Smooth muscle cell (in vitro differentiated cells): ENCODE results near the gene DCUN1D3. TPM values are rescaled to one million over a fixed set of nuclear protein-coding genes. Genes with fewer than 3 reads are reported as not detected.

ENCODE experiments used
- DNase-seq: peaks from one replicate; lab custom pipeline; 2025; ENCODE audit not compliant: unreplicated experiment; lab: John Stamatoyannopoulos, UW
- H2AFZ ChIP-seq: fragments of 200-600 bp; sonication (generic); 2 replicates; pipeline ENCODE4 v1.6.0; 2016; ENCODE audit warnings: antibody characterized with exemption, low read depth, mild to moderate bottlenecking
- H3F3A ChIP-seq: fragments of 200-600 bp; sonication (generic); 2 replicates; pipeline ENCODE4 v1.6.0; 2017; ENCODE audit warnings: antibody characterized with exemption, low read depth
- H3K27ac ChIP-seq: fragments of 200-600 bp; sonication (generic); 2 replicates; pipeline ENCODE4 v1.5.1; 2016; ENCODE audit warnings: low read depth, mild to moderate bottlenecking
- H3K27me3 ChIP-seq: fragments of 200-600 bp; sonication (generic); 2 replicates; pipeline ENCODE4 v1.6.1; 2016; ENCODE audit warnings: low read depth, mild to moderate bottlenecking
- H3K36me3 ChIP-seq: fragments of 200-600 bp; sonication (generic); 2 replicates; pipeline ENCODE4 v1.5.1; 2016; ENCODE audit warnings: low read depth
- H3K4me1 ChIP-seq: fragments of 200-600 bp; sonication (generic); 2 replicates; pipeline ENCODE4 v1.5.1; 2016; ENCODE audit warnings: low read depth
- H3K4me2 ChIP-seq: fragments of 200-600 bp; sonication (generic); 2 replicates; pipeline ENCODE4 v1.6.0; 2016; ENCODE audit warnings: mild to moderate bottlenecking
- H3K4me3 ChIP-seq: fragments of 200-600 bp; sonication (generic); 2 replicates; pipeline ENCODE4 v1.5.1; 2016; ENCODE audit warnings: mild to moderate bottlenecking
- H3K79me2 ChIP-seq: fragments of 200-600 bp; sonication (generic); 2 replicates; pipeline ENCODE4 v1.6.0; 2016; ENCODE audit warnings: low read depth, mild to moderate bottlenecking
- H3K9ac ChIP-seq: fragments of 200-600 bp; sonication (generic); 2 replicates; pipeline ENCODE4 v1.6.0; 2016; ENCODE audit warnings: low read depth
- H3K9me3 ChIP-seq: fragments of 200-600 bp; sonication (generic); replicated peaks from 2 replicates; pipeline ENCODE4 v1.5.1; 2016; ENCODE audit warnings: low read depth
- H4K20me1 ChIP-seq: fragments of 200-600 bp; sonication (generic); 2 replicates; pipeline ENCODE4 v1.6.0; 2016; ENCODE audit warnings: low read depth
- WGBS: methylation state at CpG from one replicate; pipeline ENCODE4 v1.1.7; 2016; ENCODE audit warnings: low lambda C conversion rate; 5-methylcytosine and 5-hydroxymethylcytosine counted together
- polyA plus RNA-seq: library from polyadenylated mRNA; unstranded; fragments of >200 nt; fragmentation: Nextera tagmentation; extraction: Ambion mirVana; gene quantifications from 2 replicates; pipeline ENCODE4 v1.2.1, GENCODE V29; 2016
- total RNA-seq: library from RNA; depleted of rRNA; stranded (reverse); fragments of >200 nt; gene quantifications from 2 replicates; pipeline ENCODE4 v1.2.3, GENCODE V29; 2014
- TF ChIP-seq, protein P1 (sequence below): fragments of 200-600 bp; sonication (generic); IDR thresholded peaks from 2 replicates; pipeline ENCODE4 v1.5.1; 2017; ENCODE audit warnings: borderline replicate concordance, mild to moderate bottlenecking, antibody characterized with exemption; ENCODE audit not compliant: insufficient read depth, poor library complexity, severe bottlenecking

DCUN1D3 gene
- total and polyA plus RNA-seq, 2 experiments from 2014 or later = 12.6 to 37.8 TPM

DNA sequence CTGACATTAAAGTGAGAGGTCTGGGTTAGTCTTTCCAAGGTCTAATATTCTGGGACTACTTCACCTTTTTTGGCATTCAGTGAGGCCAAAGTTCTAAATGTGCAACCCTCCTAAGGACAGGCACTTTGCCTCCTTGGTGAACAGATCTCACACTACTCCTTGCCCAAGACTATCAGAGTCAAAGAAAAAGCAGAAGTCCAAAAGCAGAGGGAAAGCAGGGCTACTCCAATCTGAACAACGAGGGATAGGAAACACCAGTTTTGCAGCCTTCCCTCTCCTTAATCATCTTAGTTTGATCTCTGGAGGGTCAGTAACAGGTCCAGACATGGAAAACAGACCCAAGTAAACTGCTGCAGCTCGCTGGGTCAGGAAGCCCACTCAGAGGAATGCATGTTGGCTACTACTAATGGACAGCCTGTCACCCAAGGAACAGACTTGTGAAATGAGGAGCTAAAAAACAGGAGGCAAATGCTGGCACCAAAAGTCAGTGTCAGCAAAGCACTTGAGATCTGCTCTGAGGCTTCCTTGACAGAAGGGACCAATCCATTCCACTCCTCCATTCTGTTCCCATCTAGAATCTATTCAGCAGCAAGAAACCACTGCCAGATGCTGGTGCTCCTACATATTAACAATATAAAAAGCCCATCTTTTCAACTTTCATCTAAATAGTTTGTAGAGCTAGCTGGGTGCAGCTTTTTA lies 29.9 kb downstream of the DCUN1D3 start:
- Histone ChIP-seq H3K27ac (no peak overlapping the region), H3K4me3 (no peak overlapping the region), H3K4me2 (no peak overlapping the region), H3K4me1 (peaks cover 38% of the 10 kb centered on the region), H4K20me1 (peaks cover 89% of the 10 kb centered on the region), H3F3A (peaks cover 17% of the 10 kb centered on the region), H3K9ac (no peak overlapping the region), H3K36me3 (no peaks in the 10 kb centered on the region), H3K9me3 (no peaks in the 10 kb centered on the region), H2AFZ (no peak overlapping the region), H3K79me2 (peaks cover 79% of the 10 kb centered on the region), H3K27me3 (no peaks in the 10 kb centered on the region)
- TF ChIP-seq, protein P1, sequence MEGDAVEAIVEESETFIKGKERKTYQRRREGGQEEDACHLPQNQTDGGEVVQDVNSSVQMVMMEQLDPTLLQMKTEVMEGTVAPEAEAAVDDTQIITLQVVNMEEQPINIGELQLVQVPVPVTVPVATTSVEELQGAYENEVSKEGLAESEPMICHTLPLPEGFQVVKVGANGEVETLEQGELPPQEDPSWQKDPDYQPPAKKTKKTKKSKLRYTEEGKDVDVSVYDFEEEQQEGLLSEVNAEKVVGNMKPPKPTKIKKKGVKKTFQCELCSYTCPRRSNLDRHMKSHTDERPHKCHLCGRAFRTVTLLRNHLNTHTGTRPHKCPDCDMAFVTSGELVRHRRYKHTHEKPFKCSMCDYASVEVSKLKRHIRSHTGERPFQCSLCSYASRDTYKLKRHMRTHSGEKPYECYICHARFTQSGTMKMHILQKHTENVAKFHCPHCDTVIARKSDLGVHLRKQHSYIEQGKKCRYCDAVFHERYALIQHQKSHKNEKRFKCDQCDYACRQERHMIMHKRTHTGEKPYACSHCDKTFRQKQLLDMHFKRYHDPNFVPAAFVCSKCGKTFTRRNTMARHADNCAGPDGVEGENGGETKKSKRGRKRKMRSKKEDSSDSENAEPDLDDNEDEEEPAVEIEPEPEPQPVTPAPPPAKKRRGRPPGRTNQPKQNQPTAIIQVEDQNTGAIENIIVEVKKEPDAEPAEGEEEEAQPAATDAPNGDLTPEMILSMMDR = no peak
- WGBS = 48% methylated on average over 2 of the region's 2 CpGs
- no peak for DNase-seq

DNA sequence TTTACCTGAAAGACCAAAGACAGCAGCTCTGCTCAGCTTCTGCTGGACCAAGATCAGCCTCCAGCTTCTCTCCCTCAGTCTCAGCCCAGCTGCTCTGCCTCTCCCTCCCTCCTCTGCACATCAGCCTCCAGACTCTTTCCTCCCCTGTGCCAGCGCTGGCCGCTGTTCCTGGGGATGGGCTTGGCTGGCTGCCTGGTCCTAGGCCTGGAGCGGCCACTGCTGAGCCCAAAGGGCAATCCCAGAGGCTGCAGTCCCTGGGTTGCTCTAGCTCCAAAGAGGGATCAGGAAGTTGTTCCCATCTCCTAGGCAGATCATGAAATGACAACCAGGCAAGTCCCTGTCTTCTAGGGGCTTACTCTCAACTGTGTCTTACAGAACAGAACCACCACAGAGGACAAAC lies 31.3 kb downstream of the DCUN1D3 start:
- Histone ChIP-seq H3K27ac (peak overlapping the region; percentile 17), H3K9ac (no peak overlapping the region), H3K4me2 (no peak overlapping the region), H3K4me1 (peaks cover 45% of the 10 kb centered on the region), H4K20me1 (peaks cover 75% of the 10 kb centered on the region), H2AFZ (no peak overlapping the region), H3K79me2 (peaks cover 78% of the 10 kb centered on the region), H3K4me3 (no peak overlapping the region), H3F3A (peaks cover 27% of the 10 kb centered on the region), H3K36me3 (no peaks in the 10 kb centered on the region), H3K9me3 (no peaks in the 10 kb centered on the region), H3K27me3 (no peaks in the 10 kb centered on the region)
- 33% methylated on average over 3 of the region's 3 CpGs for WGBS
- TF ChIP-seq, protein P1 = no peak
- no peak for DNase-seq

DNA sequence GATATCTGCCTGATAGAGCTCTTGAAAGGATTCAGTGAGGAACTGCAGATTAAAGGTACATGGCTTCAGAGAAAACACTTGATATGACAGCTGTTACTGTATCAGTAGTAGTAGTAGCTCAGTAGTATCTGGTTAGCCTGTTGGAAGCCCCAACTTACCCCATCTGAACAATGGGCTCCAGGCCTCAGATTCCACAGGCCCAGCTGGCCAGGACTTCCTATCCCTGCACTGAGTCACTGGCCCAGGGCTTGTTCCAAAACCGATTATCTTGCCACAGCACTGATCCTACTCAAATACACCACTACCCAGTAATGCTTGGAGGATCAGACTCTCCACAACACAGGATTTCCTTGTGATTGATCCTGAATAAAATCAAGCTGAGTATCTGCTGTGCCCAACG lies 32.6 kb downstream of the DCUN1D3 start:
- TF ChIP-seq, protein P1 = no peak
- Histone ChIP-seq H4K20me1 (peaks cover 66% of the 10 kb centered on the region), H3K9ac (no peak overlapping the region), H3K36me3 (no peaks in the 10 kb centered on the region), H3K4me3 (no peak overlapping the region), H3K79me2 (peaks cover 81% of the 10 kb centered on the region), H3K9me3 (no peaks in the 10 kb centered on the region), H3K27me3 (no peaks in the 10 kb centered on the region), H3F3A (peaks cover 27% of the 10 kb centered on the region), H3K4me2 (no peak overlapping the region), H3K27ac (peak overlapping the region; percentile 100), H3K4me1 (peaks cover 43% of the 10 kb centered on the region), H2AFZ (no peak overlapping the region)
- 76% methylated on average over 2 of the region's 2 CpGs for WGBS
- no peak for DNase-seq

DNA sequence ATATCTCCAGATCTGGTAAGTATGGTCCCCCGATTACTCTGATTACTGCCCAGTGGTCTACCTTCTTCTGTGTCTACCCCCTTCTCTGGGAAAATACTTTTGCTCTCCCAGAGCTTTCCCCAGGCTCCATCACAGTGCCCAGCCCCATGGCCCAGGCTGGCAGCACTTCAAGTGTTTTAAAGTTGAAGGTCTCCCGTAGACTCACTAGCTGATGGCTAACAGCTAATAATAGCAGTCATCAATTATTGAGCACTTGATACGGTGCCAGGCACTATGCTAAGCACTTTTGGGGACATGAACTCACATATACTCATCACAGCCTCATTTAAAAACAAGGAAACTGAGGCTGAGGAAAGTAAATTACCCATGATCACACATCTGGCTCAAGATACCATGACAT lies 33.4 kb downstream of the DCUN1D3 start:
- no peaks in the 10 kb centered on the region for H3K27me3 ChIP-seq
- peaks cover 58% of the 10 kb centered on the region for H4K20me1 ChIP-seq
- H3K4me2 ChIP-seq = peak overlapping the region; percentile 79
- peak overlapping the region; percentile 8 for H3K9ac ChIP-seq
- peaks cover 27% of the 10 kb centered on the region for H3F3A ChIP-seq
- no peak overlapping the region for H2AFZ ChIP-seq
- peaks cover 84% of the 10 kb centered on the region for H3K79me2 ChIP-seq
- H3K36me3 ChIP-seq = no peaks in the 10 kb centered on the region
- peaks cover 36% of the 10 kb centered on the region for H3K4me1 ChIP-seq
- peak overlapping the region; percentile 100 for H3K27ac ChIP-seq
- no peak overlapping the region for H3K4me3 ChIP-seq
- whole genome bisulfite sequencing = 92% methylated on average over 3 of the region's 3 CpGs
- H3K9me3 ChIP-seq = no peaks in the 10 kb centered on the region
- TF ChIP-seq, protein P1 = no peak
- no peak for DNase-seq
